ENCODE measurements around the gene INPP5D.
"Not testable (repeated sequence)": the region's sequence is repeated elsewhere in the genome, so short reads cannot be mapped to it uniquely, and the experiment has no call there.

The INPP5D gene

DNA sequence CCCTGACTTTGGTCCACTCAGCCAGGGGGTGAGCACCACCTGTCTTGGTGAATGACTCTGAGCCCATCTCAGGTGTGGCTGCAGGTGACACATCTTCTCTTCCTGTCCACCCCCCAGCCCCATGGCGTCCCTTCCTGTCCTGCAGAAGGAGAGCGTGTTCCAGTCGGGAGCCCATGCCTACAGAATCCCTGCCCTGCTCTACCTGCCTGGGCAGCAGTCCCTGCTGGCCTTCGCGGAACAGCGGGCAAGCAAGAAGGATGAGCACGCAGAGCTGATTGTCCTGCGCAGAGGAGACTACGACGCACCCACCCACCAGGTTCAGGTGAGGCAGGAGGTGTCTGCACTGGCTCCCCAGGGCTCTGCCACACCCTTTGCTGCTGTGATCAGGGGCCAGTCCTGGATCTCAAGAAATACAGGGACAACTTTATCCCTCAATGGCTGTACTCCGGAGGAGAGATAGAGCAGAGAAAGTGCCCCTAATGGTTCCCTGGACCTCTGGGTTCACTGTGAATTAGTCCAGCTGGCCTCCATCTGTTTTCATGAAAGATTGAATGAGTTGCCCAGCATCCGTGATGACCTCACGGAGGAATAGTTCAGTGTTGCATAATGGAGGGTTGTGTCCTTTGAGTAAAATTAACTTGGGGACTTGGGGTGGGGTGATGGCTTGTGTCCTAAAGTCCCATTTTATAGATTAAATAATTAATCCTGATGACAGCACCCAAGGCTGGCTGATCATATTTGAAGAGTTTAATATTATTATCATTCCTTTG lies 27.4 kb upstream of the INPP5D start, which contains the start of gene NEU2:
NEU2 (plus strand) TSS at position 122 of the 770 bp plus-strand sequence; CDS start at position 122, 0 bp downstream.
- no peak for DNase-seq (ENCODE audit: low read depth)

DNA sequence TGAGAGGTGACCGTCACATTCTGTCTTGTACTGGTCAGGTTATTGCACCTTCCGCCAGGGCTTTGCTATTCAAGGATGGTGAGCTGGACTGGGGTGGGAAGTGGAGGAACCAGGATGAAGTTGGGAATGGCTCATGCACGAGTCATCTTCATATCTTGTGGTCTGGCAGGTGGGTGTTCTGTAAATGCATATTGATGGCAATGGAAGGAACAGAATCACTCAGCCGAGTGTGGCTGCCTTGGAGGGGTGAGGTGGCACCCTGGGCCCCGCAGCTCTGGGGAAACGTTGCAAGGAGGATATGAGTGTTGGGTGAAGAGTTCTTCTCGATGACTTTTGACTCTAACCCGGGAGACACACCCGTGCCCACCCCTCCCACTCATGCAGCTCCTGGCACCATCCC lies 26.5 kb upstream of the INPP5D start:
- DNase-seq (ENCODE audit: low read depth), result no peak

- DNase-seq (ENCODE audit: low read depth), result no peak
Measured at GRCh38 chr2:233034091-233034882, 25.9 kb upstream of the INPP5D start.

- DNase-seq (ENCODE audit: low read depth), result no peak
Measured at GRCh38 chr2:233035426-233036161, 24.5 kb upstream of the INPP5D start.

- no peak for DNase-seq (ENCODE audit: low read depth)
Measured at GRCh38 chr2:233036162-233036838, 23.8 kb upstream of the INPP5D start.

DNA sequence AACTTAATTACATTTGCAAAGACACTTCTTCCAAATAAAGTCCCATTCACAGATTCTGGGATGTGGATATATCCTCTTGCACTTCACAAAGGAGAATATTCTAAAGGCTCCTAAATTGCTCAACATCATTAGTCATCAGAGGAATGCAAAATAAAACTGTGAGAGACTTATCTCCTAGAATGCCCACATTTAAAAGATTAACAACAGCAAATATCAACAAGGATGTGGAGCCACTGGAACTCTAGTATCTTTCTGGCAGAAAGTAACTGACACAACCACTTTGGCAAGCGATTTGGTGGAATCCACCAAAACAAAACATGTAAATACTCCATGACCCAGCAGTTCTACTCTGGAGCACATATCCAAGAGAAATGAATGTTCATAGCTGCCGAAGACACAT lies 23.1 kb upstream of the INPP5D start:
- DNase-seq (ENCODE audit: low read depth), result no peak

DNA sequence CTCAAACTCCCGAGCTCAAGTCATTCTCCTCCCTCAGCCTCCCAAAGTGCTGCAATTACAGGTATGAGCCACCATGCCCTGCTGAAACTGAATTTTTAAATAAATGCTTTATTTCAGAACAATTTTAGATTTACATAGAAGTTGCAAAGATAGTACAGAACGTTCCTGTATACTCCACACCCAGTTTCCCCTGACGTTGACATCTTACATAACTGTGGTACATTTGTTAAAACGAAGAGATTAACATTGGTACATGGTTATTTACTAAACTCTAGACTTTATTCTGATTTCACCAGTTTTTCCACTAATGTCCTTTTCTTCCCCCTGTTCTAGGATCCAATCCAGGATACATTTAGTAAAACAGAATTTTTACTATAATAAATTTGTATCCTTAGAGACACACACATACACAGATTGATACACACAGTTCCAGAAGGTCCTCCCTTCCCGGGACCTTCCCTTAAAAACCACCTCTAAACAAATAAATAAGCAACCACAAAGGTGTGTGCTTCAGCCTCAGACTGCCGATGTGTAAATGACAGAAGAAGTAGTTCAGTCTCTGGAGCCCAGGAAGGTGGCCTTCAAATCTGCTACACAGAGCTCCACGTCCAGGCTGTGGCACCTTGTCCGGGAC lies 20.8 kb upstream of the INPP5D start:
- DNase-seq (ENCODE audit: low read depth), result no peak

GRCh38 chr2:233039846-233040530 lies 20.2 kb upstream of the INPP5D start:
- no peak for DNase-seq (ENCODE audit: low read depth)

- DNase-seq (ENCODE audit: low read depth), result no peak
Measured at GRCh38 chr2:233040571-233040970, 19.6 kb upstream of the INPP5D start.

DNA sequence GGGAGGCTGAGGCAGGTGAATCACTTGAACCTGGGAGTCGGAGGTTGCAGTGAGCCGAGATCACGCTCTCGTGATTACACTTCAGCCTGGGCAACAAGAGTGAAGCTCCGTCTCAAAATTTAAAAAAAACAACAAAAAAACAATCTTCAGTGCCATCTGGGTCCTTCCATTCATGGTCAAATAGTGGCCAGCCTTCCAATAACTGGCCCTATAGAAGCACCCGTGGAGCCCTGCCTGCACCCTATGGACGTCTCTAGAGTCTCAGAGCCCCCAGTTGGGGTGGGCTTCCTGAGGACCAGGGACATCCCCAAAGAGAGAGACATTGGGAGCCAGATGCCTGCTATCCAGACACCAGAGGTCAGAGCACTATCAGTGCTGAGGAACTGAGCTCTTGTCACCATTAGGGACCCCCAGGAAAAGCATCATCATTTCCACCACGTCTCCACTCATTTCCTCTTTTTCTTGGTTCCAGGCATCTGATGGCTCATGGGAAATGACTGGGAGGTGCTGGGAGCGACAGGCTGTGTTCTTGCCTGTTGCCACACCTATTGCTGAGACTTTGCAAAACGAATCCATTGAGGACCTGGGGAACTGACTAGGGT lies 18.3 kb upstream of the INPP5D start:
- no peak for DNase-seq (ENCODE audit: low read depth)

- no peak for DNase-seq (ENCODE audit: low read depth)
Measured at GRCh38 chr2:233042549-233042948, 17.6 kb upstream of the INPP5D start.

- no peak for DNase-seq (ENCODE audit: low read depth)
Measured at GRCh38 chr2:233044974-233045605, 15.1 kb upstream of the INPP5D start.

DNA sequence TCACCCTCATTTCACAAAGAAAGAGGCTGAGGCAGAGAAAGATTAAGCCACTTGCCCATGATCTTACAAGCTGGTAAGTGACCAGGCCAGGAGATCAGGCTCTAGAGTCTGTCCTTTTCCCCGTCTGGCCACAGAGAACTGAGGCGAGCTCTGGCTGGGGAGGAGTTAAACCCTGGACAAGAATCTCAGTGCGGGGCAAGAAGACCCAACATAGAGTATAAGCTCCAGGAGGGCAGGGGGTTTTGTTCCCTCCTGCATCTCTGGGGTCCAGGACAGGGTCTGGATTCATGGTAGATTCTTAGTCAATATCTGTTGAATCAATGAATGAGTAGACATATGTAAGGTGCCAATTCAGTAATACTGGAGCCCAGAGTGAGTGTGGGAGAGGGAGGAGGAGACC lies 12.9 kb upstream of the INPP5D start:
- no peak for DNase-seq (ENCODE audit: low read depth)

- DNase-seq (ENCODE audit: low read depth), result no peak
Measured at GRCh38 chr2:233047667-233048066, 12.5 kb upstream of the INPP5D start.

DNA sequence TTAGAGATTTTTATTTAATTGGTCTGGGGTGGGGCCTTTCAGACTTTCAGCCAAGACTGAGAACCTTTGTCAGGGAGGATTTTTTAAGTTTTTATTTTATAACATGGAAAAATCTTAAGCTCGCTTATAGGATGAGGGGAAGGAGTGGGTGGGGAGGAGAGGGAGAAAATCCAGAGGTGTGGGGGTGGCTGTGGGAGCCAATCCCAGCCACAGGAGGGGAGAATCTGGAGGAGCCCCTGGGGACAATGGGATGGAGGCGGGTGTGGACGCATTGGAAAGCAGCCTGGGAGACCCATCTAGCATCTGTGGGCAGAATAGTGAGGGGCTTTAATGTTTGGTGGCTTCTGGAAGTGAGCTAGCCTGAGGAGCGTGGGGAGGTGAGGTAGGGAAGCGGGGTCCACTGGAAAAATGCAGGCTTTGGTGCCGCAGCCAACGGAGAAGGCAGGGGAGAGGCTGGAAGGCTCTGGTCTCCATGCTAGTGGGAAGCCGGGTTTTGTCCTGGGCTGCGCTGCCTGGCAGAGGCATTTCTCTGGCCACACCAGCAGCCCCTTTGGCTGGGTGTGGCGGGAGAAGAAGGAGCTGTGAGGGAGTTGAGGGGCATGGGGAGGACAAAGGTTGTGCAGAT lies 11.5 kb upstream of the INPP5D start:
- no peak for DNase-seq (ENCODE audit: low read depth)

DNA sequence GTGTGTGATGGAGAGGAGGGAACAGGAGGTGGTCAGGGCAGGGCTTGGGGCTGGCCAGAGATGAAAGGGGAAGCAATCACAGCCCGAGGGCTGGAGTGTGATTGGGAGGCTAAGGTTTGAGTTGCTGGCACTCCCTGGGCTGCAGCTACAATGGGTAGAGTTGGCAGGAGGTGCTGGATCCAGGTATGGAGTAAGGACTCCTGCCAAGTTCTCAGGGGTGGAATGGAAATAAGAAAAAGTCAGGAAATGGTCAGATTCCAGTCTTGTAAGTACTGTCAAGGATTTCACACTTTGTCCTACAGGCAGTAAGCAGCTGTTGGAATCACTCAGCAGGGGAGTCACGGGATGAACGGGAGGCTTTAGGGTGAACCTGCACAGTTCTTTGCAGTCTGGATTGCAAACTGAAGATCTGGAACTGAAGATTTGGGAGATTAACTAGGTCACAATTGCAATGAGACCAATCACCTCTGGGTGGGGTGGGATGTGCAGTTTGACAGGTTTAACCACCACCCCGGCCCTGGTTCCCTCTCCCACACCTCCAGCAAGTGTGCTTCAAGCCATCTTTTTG lies 10.9 kb upstream of the INPP5D start:
- DNase-seq (ENCODE audit: low read depth), result no peak

GRCh38 chr2:233051241-233052149 lies 8.6 kb upstream of the INPP5D start:
- DNase-seq (ENCODE audit: low read depth), result peak; percentile 64

- not testable (repeated sequence) for DNase-seq (ENCODE audit: low read depth)
Measured at GRCh38 chr2:233052517-233052916, 7.6 kb upstream of the INPP5D start.

All from stromal cell of bone marrow (primary cell).